PC-9 (cell line): ENCODE results near the gene TWNK. TPM values are rescaled to one million over a fixed set of nuclear protein-coding genes. Genes with fewer than 3 reads are reported as not detected.

ENCODE experiments used
- BruUV-seq: library from RNA; stranded (reverse); fragments of 400-500 nt; replicated peaks from 2 replicates; lab custom pipeline; 2021; lab: Mats Ljungman, UMichigan
- CTCF ChIA-PET: fragments of 300-600 bp; sonication (Branson Sonifier 250); formaldehyde crosslinking; loops from one replicate; lab custom pipeline; 2022; ENCODE audit warnings: antibody characterized with exemption; lab: Charles Lee
- POLR2A ChIA-PET: fragments of 300-600 bp; sonication (Branson Sonifier 250); formaldehyde crosslinking; loops from one replicate; lab custom pipeline; 2022; ENCODE audit warnings: antibody characterized with exemption; ENCODE audit not compliant: unreplicated experiment; lab: Charles Lee
- DNase-seq, 2 experiments: peaks; one replicate each; pipeline versions ENCODE4 v3.0.0 to v3.0.0-alpha.2; 2015 to 2022; ENCODE audit warnings: mixed read lengths in 1 of 2
- H2AFZ ChIP-seq: fragments of 200-600 bp; sonication (generic); 2 replicates; pipeline ENCODE4 v1.8.1; 2017; ENCODE audit warnings: antibody characterized with exemption
- H3F3A ChIP-seq: fragments of 200-600 bp; sonication (generic); 2 replicates; pipeline ENCODE4 v1.8.1; 2017; ENCODE audit warnings: antibody characterized with exemption, mild to moderate bottlenecking, low read depth; ENCODE audit not compliant: insufficient read depth
- H3K27ac ChIP-seq: fragments of 200-600 bp; sonication (generic); 2 replicates; pipeline ENCODE4 v1.6.1; 2016; ENCODE audit warnings: mixed run types
- H3K27me3 ChIP-seq: fragments of 200-600 bp; sonication (generic); 2 replicates; pipeline ENCODE4 v1.6.1; 2016; ENCODE audit warnings: low read depth, mixed run types; ENCODE audit not compliant: insufficient read depth
- H3K36me3 ChIP-seq: fragments of 200-600 bp; sonication (generic); 2 replicates; pipeline ENCODE4 v1.6.1; 2016; ENCODE audit warnings: low read depth, mixed run types
- H3K4me1 ChIP-seq: fragments of 200-600 bp; sonication (generic); replicated peaks from 2 replicates; pipeline ENCODE4 v1.6.1; 2016; ENCODE audit warnings: mixed run types; ENCODE audit not compliant: insufficient read depth
- H3K4me2 ChIP-seq: fragments of 200-600 bp; sonication (generic); 2 replicates; pipeline ENCODE4 v1.6.1; 2017; ENCODE audit warnings: mixed run types
- H3K4me3 ChIP-seq: fragments of 200-600 bp; sonication (generic); 2 replicates; pipeline ENCODE4 v1.6.1; 2016; ENCODE audit warnings: mixed run types
- H3K79me2 ChIP-seq: fragments of 200-600 bp; sonication (generic); 2 replicates; pipeline ENCODE4 v1.6.1; 2017; ENCODE audit warnings: low read depth, mixed run types
- H3K9me2 ChIP-seq: fragments of 200-600 bp; sonication (generic); 2 replicates; pipeline ENCODE4 v1.8.1; 2017; ENCODE audit warnings: mild to moderate bottlenecking; ENCODE audit not compliant: insufficient read depth
- H3K9me3 ChIP-seq: fragments of 200-600 bp; sonication (generic); 2 replicates; pipeline ENCODE4 v1.8.1; 2016; ENCODE audit warnings: low read depth; ENCODE audit not compliant: insufficient read depth
- H4K20me1 ChIP-seq: fragments of 200-600 bp; sonication (generic); 2 replicates; pipeline ENCODE4 v1.8.1; 2017; ENCODE audit not compliant: insufficient read depth
- EZH2 ChIP-seq: fragments of 200-600 bp; sonication (generic); IDR thresholded peaks from 2 replicates; pipeline ENCODE4 v1.8.0; 2017; ENCODE audit warnings: antibody characterized with exemption, low read depth
- intact Hi-C: fragments of 100-400 bp; cut with micrococcal nuclease; formaldehyde crosslinking; loops from one replicate; pipeline ENCODE4 v1.10.0; 2022; ENCODE audit not compliant: unreplicated experiment
- total RNA-seq: library from RNA; stranded (reverse); gene quantifications from 2 replicates; pipeline ENCODE4 v1.2.3, GENCODE V29; 2021
- TF ChIP-seq, protein P1 (sequence below): fragments of 200-600 bp; sonication (generic); conservative IDR thresholded peaks from 2 replicates; pipeline ENCODE4 v1.6.1; 2017; ENCODE audit warnings: mixed run types, antibody characterized with exemption, mild to moderate bottlenecking, moderate library complexity

The TWNK gene
- total RNA-seq, 1 experiment from 2014 or later, result 7.9 TPM

DNA sequence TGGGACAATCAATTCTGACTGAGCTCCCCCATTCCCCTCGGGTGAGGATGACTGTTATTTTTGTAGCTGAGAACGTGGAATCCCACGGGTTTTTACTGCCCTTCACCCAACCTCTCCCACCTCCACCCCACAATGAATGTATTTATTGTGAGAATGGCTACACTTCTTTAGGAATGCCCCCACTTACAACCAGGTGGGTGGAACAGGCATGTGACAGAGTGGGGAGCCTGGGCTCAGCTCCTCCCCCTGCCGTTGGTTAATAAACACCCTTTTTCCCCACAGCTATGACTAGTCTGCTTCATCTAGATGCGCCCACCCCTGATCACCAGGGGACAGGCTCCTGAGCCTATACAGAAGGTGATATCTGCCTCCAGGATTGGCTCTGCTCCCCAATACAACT is 2.0 kb upstream of the TWNK start:
- Histone ChIP-seq H3K27me3 (no peaks in the 10 kb centered on the region), H3K4me2 (no peak overlapping the region), H3K4me3 (no peak overlapping the region), H3K36me3 (no peaks in the 10 kb centered on the region), H2AFZ (no peak overlapping the region), H3K9me2 (no peaks in the 10 kb centered on the region), H3K27ac (no peak overlapping the region), H4K20me1 (no peaks in the 10 kb centered on the region), H3K79me2 (peaks cover 44% of the 10 kb centered on the region), H3K4me1 (peaks cover 4% of the 10 kb centered on the region), H3K9me3 (no peaks in the 10 kb centered on the region), H3F3A (peaks cover under 1% of the 10 kb centered on the region; the same call in 1 of the 2 replicates)
- intact Hi-C loops, result no loop called here
- TF ChIP-seq EZH2, result no peak
- TF ChIP-seq, protein P1, sequence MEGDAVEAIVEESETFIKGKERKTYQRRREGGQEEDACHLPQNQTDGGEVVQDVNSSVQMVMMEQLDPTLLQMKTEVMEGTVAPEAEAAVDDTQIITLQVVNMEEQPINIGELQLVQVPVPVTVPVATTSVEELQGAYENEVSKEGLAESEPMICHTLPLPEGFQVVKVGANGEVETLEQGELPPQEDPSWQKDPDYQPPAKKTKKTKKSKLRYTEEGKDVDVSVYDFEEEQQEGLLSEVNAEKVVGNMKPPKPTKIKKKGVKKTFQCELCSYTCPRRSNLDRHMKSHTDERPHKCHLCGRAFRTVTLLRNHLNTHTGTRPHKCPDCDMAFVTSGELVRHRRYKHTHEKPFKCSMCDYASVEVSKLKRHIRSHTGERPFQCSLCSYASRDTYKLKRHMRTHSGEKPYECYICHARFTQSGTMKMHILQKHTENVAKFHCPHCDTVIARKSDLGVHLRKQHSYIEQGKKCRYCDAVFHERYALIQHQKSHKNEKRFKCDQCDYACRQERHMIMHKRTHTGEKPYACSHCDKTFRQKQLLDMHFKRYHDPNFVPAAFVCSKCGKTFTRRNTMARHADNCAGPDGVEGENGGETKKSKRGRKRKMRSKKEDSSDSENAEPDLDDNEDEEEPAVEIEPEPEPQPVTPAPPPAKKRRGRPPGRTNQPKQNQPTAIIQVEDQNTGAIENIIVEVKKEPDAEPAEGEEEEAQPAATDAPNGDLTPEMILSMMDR, result no peak
- POLR2A ChIA-PET, result no interaction called here
- DNase-seq, result no peak
- no TSS peak for BruUV-seq
- CTCF ChIA-PET, result interaction anchor here (1.1 kb wide), 1 partner anchor 12 kb away, joined by 4 read pairs; no protein-coding TSS in a partner anchor

DNA sequence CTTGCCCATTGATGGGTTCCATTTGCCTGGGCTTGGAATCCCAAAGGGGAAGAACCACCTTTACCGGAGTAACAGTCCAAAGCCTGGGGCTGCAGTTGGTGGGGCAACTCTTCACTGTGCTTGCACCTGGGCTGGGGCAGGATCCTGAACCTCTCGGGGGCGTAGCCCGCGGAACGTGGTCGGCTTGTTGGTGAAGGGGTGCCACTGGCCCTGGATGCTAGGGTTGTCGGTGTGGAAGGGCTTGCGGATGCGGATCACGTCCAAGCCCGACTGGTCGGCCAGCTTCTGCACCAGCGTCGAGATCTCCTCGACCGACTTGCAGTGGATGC is 756 bp upstream of the TWNK start:
- H2AFZ ChIP-seq, result peak overlapping the region; percentile 78
- no peaks in the 10 kb centered on the region for H3K36me3 ChIP-seq
- peaks cover 3% of the 10 kb centered on the region; the same call in 1 of the 2 replicates for H3F3A ChIP-seq
- no peaks in the 10 kb centered on the region for H3K9me2 ChIP-seq
- H3K4me2 ChIP-seq, result peak overlapping the region; percentile 94
- H3K4me1 ChIP-seq, result peaks cover 4% of the 10 kb centered on the region
- ChIA-PET POLR2A (no interaction called here), CTCF (no interaction called here)
- no peaks in the 10 kb centered on the region for H3K9me3 ChIP-seq
- no peaks in the 10 kb centered on the region for H3K27me3 ChIP-seq
- intact Hi-C loops, result no loop called here
- TSS peak; percentile 75 for BruUV-seq
- DNase-seq, result no peak
- H3K27ac ChIP-seq, result no peak overlapping the region
- TF ChIP-seq, protein P1, result no peak
- no peak for TF ChIP-seq EZH2
- peak overlapping the region; percentile 69 for H3K4me3 ChIP-seq
- H4K20me1 ChIP-seq, result no peaks in the 10 kb centered on the region
- H3K79me2 ChIP-seq, result peaks cover 47% of the 10 kb centered on the region

- H3K4me1 ChIP-seq, result peaks cover 4% of the 10 kb centered on the region
- peaks cover 3% of the 10 kb centered on the region; the same call in 1 of the 2 replicates for H3F3A ChIP-seq
- H3K36me3 ChIP-seq, result no peaks in the 10 kb centered on the region
- H3K9me2 ChIP-seq, result no peaks in the 10 kb centered on the region
- TF ChIP-seq, protein P1, result no peak
- TF ChIP-seq EZH2, result no peak
- ChIA-PET CTCF (no interaction called here), POLR2A (interaction anchor here (0.6 kb wide), 1 partner anchor 15 kb away, joined by 5 read pairs; no protein-coding TSS in a partner anchor)
- H3K4me2 ChIP-seq, result peak overlapping the region; percentile 94
- H2AFZ ChIP-seq, result peak overlapping the region; percentile 78
- no peak for DNase-seq
- H3K79me2 ChIP-seq, result peaks cover 47% of the 10 kb centered on the region
- no peaks in the 10 kb centered on the region for H4K20me1 ChIP-seq
- peak overlapping the region; percentile 69 for H3K4me3 ChIP-seq
- peak overlapping the region; percentile 30 for H3K27ac ChIP-seq
- no TSS peak for BruUV-seq
- intact Hi-C loops, result no loop called here
- no peaks in the 10 kb centered on the region for H3K9me3 ChIP-seq
- no peaks in the 10 kb centered on the region for H3K27me3 ChIP-seq
These were observed 324 bp downstream of the TWNK start for GRCh38 chr10:100987685-100988049.
